ENCODE results near the gene CCL11. TPM values are rescaled to one million over a fixed set of nuclear protein-coding genes. Genes with fewer than 3 reads are reported as not detected.

CCL11 gene
- total and polyA plus RNA-seq, 2 of the 8 experiments (the other 6 are each of a cell fraction or from before 2014, with no cell fraction given): not detected

DNA sequence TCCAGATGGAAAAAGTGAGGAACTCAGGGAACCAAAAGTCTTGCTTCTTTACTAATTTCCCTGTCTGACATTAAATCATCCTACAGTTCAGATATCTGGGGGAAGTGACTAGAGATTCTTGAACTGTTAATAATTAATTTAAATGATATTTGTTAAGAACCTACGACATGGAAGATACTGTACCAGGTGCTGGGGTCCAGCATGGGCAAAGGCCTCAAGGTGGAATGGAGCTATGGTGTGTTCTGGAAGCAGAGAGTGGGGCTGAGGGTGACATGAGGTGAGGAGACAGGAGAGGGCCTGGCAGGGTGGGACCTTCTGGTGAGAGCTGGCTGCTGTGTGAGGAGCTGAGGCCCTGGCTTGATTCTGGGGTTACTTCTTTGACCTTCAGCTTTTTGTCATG lies 36.5 kb upstream of the CCL11 start:
- no peak overlapping the region for H4K91ac ChIP-seq (replicated peaks; ENCODE audit: insufficient read length, low read length)
- no peak overlapping the region for H3K4ac ChIP-seq (replicated peaks; ENCODE audit: insufficient read length, low read depth, low read length)
- no peak overlapping the region for H3K27ac ChIP-seq (ENCODE audit: low read depth, low read length)
- POLR2A ChIA-PET (ENCODE audit: partially characterized antibody): no interaction called here
- CTCF ChIA-PET (ENCODE audit: partially characterized antibody): interaction anchor here (0.6 to 2.9 kb wide), 3 partner anchors 26 to 58 kb away, joined by 3 to 13 read pairs (median 4); no protein-coding TSS in a partner anchor
- no peaks in the 10 kb centered on the region for H3K9me3 ChIP-seq (ENCODE audit: insufficient read depth in 2 of 2, low read depth in 1 of 2, low read length in 1 of 2)
- no peak overlapping the region for H3K14ac ChIP-seq (ENCODE audit: insufficient read length)
- H3K79me1 ChIP-seq (ENCODE audit: low read depth, low read length): no peaks in the 10 kb centered on the region
- H2BK20ac ChIP-seq (ENCODE audit: low read length): no peak overlapping the region
- H3K27me3 ChIP-seq (replicated peaks in 1 of 4; ENCODE audit: control insufficient read depth in 3 of 4, extremely low read depth in 1 of 4, insufficient read depth in 3 of 4, low read length in 3 of 4): peaks cover 0 to 3% (median 0%) of the 10 kb centered on the region in 4 experiments; a peak in 1 of 7 replicates
- no peak overlapping the region for H3K9ac ChIP-seq (replicated peaks in 1 of 4; ENCODE audit: extremely low read depth in 1 of 4, low read depth in 3 of 4, low read length in 3 of 4)
- H3K18ac ChIP-seq (ENCODE audit: extremely low read depth, low read length): no peak overlapping the region
- H3K36me3 ChIP-seq (ENCODE audit: control insufficient read depth in 2 of 4, insufficient read depth in 4 of 4, low read length in 3 of 4): no peaks in the 10 kb centered on the region
- no peak overlapping the region for H3K56ac ChIP-seq (replicated peaks; ENCODE audit: insufficient read length, low read depth, low read length)
- no peaks in the 10 kb centered on the region for H3K23me2 ChIP-seq (ENCODE audit: low read depth, low read length)
- peaks cover 0 to 3% (median 0%) of the 10 kb centered on the region in 4 experiments; a peak in 3 of 7 replicates for H3K4me1 ChIP-seq (replicated peaks in 1 of 4; ENCODE audit: control insufficient read depth in 3 of 4, insufficient read depth in 4 of 4, low read length in 3 of 4)
- no peak overlapping the region for H3K4me3 ChIP-seq (ENCODE audit: extremely low read depth in 1 of 4, insufficient read depth in 2 of 4, low read depth in 3 of 4, low read length in 4 of 4)
- no peak overlapping the region for H2BK5ac ChIP-seq (ENCODE audit: low read depth, low read length)
- H4K5ac ChIP-seq (ENCODE audit: insufficient read length, low read depth, low read length): no peak overlapping the region
- H2BK12ac ChIP-seq (ENCODE audit: low read depth, low read length): no peak overlapping the region
- H2BK120ac ChIP-seq (replicated peaks; ENCODE audit: low read depth, low read length): no peak overlapping the region
- no peaks in the 10 kb centered on the region for H4K20me1 ChIP-seq (replicated peaks in 1 of 2; ENCODE audit: control insufficient read depth in 1 of 2, insufficient read depth in 2 of 2, low read length in 2 of 2)
- H3K23ac ChIP-seq (ENCODE audit: insufficient read length): no peak overlapping the region
- DNase-seq (ENCODE audit: low read depth in 1 of 2, low spot score in 2 of 2) (no peak), FAIRE-seq (no peak)
- WGBS, 2 experiments (ENCODE audit: extremely low coverage in 1 of 2, insufficient coverage in 1 of 2, insufficient read length in 1 of 2, insufficient replicate concordance in 2 of 2, low coverage in 1 of 2, low lambda C conversion rate in 2 of 2, missing lambda C conversion rate in 1 of 2): 88% methylated on average over 1 of the region's 1 CpG; no CpG with 5 or more reads in 1 of the 2 experiments
- no peak overlapping the region for H2AFZ ChIP-seq (ENCODE audit: low read length)
- no peak overlapping the region for H3K4me2 ChIP-seq (ENCODE audit: insufficient read depth in 1 of 2, low read depth in 2 of 2, low read length in 2 of 2)
- no peak overlapping the region for H2AK5ac ChIP-seq (ENCODE audit: low read depth, low read length)
- no peak overlapping the region for H4K8ac ChIP-seq (ENCODE audit: extremely low read depth, insufficient read depth, low read length)
- H3K79me2 ChIP-seq (ENCODE audit: control insufficient read depth in 1 of 2, insufficient read depth in 2 of 2, low read length in 2 of 2): no peaks in the 10 kb centered on the region
- no peak overlapping the region for H2BK15ac ChIP-seq (ENCODE audit: low read length)
- TF ChIP-seq KDM4A (IDR thresholded peaks at IDR 0.05; ENCODE audit: low read depth, low read length, severe bottlenecking) (no peak), HDAC6 (IDR thresholded peaks at IDR 0.05; ENCODE audit: low read depth, low read length) (no peak), TEAD4 (IDR thresholded peaks at IDR 0.05; ENCODE audit: low read depth, low read length) (no peak), GABPA (IDR thresholded peaks at IDR 0.05; ENCODE audit: borderline replicate concordance, insufficient read depth, low read length) (no peak), TAF1 (IDR thresholded peaks at IDR 0.05; ENCODE audit: low read depth, low read length) (no peak), ASH2L (IDR thresholded peaks at IDR 0.05; ENCODE audit: low read length) (no peak), SUZ12 (IDR thresholded peaks at IDR 0.05; ENCODE audit: low read length) (no peak), JUN (IDR thresholded peaks at IDR 0.05; ENCODE audit: low read depth, low read length) (no peak), SIN3A (conservative IDR thresholded peaks at IDR 0.05 in 1 of 2, IDR thresholded peaks at IDR 0.05 in 1 of 2; ENCODE audit: low read depth in 1 of 2, low read length in 2 of 2) (no peak), ZNF274 (IDR thresholded peaks at IDR 0.05; ENCODE audit: borderline replicate concordance, extremely low read depth, low read length) (no peak), POU5F1 (IDR thresholded peaks at IDR 0.05; ENCODE audit: low read depth, low read length) (no peak)
- TF ChIP-seq, protein P1, sequence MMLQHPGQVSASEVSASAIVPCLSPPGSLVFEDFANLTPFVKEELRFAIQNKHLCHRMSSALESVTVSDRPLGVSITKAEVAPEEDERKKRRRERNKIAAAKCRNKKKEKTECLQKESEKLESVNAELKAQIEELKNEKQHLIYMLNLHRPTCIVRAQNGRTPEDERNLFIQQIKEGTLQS (IDR thresholded peaks at IDR 0.05; ENCODE audit: insufficient read depth, low read depth, low read length): no peak
- TF ChIP-seq, protein P2, sequence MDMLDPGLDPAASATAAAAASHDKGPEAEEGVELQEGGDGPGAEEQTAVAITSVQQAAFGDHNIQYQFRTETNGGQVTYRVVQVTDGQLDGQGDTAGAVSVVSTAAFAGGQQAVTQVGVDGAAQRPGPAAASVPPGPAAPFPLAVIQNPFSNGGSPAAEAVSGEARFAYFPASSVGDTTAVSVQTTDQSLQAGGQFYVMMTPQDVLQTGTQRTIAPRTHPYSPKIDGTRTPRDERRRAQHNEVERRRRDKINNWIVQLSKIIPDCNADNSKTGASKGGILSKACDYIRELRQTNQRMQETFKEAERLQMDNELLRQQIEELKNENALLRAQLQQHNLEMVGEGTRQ (IDR thresholded peaks at IDR 0.05; ENCODE audit: low read length): no peak
